ENCODE results near the gene EVPL.

EVPL gene

DNA sequence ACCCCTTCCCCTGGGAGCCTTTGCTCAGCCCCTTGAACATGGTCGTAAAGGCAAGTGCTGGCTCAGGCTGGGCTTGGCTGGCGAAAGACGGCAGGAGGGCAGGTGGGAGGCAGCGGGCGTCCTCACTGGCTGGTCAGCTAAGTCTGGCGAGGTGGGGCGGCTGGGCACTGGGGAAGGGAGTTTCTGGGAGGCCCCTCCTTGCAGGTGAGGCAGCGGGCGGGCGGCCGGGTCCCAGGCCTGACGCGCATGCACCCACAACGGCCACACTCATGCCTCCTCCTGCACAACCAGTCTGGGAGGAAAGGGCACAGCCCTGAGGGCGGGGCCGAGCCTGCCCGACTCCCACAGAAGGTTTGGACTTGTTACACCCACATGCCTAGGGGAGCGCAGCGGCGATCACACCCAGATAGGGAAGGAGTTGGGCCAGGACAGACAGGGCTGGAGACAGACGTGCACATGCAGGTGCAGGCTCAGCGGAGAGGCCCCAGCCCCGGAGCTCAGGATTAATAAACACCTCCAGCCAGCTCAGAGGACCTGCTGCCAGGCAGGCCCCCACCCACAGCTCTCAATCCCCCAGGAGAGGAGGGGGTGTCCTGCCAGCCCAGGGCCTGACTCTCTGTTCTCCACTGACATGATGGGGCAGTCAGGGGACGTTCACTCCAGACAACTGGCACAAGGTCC, at the start of gene EVPL:
EVPL (minus strand) TSS at position 148 of the 681 bp plus-strand sequence; CDS start at position 40, 108 bp downstream.
- no peak within 1 kb of the TSS for H3K4me3 ChIP-seq (replicated peaks in 1 of 2; ENCODE audit: low read depth in 2 of 2, low read length in 2 of 2)
- TF ChIP-seq, protein P1, sequence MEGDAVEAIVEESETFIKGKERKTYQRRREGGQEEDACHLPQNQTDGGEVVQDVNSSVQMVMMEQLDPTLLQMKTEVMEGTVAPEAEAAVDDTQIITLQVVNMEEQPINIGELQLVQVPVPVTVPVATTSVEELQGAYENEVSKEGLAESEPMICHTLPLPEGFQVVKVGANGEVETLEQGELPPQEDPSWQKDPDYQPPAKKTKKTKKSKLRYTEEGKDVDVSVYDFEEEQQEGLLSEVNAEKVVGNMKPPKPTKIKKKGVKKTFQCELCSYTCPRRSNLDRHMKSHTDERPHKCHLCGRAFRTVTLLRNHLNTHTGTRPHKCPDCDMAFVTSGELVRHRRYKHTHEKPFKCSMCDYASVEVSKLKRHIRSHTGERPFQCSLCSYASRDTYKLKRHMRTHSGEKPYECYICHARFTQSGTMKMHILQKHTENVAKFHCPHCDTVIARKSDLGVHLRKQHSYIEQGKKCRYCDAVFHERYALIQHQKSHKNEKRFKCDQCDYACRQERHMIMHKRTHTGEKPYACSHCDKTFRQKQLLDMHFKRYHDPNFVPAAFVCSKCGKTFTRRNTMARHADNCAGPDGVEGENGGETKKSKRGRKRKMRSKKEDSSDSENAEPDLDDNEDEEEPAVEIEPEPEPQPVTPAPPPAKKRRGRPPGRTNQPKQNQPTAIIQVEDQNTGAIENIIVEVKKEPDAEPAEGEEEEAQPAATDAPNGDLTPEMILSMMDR (IDR thresholded peaks at IDR 0.05; ENCODE audit: low read depth, low read length): no peak
- no peak for DNase-seq (ENCODE audit: low read depth in 2 of 2)

DNA sequence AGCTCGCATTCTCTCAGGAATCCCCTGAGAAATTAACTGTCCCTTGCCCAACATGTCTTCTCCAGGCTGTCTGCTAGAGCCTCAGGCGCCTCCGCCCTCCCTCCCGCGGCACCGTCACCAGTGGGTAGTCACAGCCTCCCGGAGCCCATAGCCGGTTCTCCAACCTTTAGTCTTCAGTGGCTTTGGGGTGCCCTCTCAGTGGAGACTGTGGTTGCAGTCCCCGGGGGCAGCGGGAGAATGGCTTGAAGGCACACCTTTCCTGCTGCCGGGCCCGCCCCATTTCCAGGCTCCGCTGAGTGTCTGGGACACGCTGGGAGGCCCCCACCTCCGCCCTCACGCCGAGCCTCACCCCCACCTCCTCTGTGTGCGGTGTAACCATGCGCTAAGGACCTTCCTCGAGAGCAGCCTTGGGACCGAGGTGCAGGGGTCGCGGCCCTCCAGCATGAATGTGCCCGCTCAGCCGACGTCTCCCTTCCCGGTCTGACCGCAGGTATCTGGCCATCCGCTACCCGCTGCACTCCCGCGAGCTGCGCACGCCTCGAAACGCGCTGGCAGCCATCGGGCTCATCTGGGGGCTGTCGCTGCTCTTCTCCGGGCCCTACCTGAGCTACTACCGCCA, 49.1 kb upstream of the EVPL start:
- no peak overlapping the region for H3K4me3 ChIP-seq (replicated peaks in 1 of 2; ENCODE audit: low read depth in 2 of 2, low read length in 2 of 2)
- TF ChIP-seq, protein P1 (IDR thresholded peaks at IDR 0.05; ENCODE audit: low read depth, low read length): no peak
- DNase-seq (ENCODE audit: low read depth in 2 of 2): no peak

GRCh38 chr17:76075364-76076145, 48.4 kb upstream of the EVPL start:
- DNase-seq (ENCODE audit: low read depth in 2 of 2): peak in 1 of 2 donors; percentile 40
- H3K4me3 ChIP-seq (replicated peaks in 1 of 2; ENCODE audit: low read depth in 2 of 2, low read length in 2 of 2): no peak overlapping the region

GRCh38 chr17:76074390-76075363, 47.6 kb upstream of the EVPL start, which contains the start of gene GALR2:
TSS of gene GALR2 (plus strand) at chr17:76074781. CDS start at chr17:76074884, 103 bp downstream.
- DNase-seq (ENCODE audit: low read depth in 2 of 2): no peak
- TF ChIP-seq, protein P1 (IDR thresholded peaks at IDR 0.05; ENCODE audit: low read depth, low read length): no peak
- no peak within 1 kb of the TSS for H3K4me3 ChIP-seq (replicated peaks in 1 of 2; ENCODE audit: low read depth in 2 of 2, low read length in 2 of 2)

More at GRCh38 chr17:76075364-76076145, 48.4 kb upstream of the EVPL start:
- TF ChIP-seq, protein P1 (IDR thresholded peaks at IDR 0.05; ENCODE audit: low read depth, low read length): no peak

DNA sequence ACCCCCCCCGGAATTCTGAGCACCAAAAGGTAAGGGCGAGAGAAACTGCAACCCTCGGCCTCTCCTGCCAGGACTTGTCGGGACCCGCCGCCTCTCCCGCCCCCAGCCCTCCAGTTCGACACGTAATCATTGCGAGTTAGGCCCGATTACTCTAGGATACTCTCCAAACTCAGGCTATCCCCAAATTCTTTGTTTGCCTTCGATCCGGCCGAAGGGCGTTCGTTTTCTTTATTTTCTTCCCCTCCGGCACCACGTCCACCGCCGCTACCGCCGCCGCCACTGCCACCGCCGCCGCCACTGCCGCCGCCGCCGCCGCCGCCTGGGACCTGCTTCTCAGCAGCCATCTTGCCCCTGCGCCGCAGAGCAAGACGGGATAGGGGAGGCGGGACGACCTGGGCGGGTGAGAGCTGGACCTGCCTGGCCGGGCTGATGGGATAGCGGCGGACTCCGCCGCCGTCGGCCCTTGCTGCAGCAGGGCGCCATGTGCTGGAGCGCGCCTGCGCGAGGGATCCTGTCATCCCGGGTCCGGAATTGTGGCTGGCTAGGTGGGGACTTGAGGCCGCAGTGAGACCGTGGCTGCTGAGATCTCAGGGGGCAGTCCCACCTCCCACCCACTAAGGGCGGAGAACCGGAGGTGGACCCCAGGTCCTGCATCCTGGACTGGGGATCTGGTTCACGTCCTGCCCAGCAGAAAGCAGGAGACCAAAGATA, 45.2 kb upstream of the EVPL start, which contains the start of gene SRP68:
SRP68 (minus strand) TSS at position 370 of the 711 bp plus-strand sequence; CDS start at position 344, 26 bp downstream.
- TF ChIP-seq, protein P1 (IDR thresholded peaks at IDR 0.05; ENCODE audit: low read depth, low read length): no peak
- H3K4me3 ChIP-seq (replicated peaks in 1 of 2; ENCODE audit: low read depth in 2 of 2, low read length in 2 of 2): peak within 1 kb of the TSS; percentile 81 to 96
- DNase-seq (ENCODE audit: low read depth in 2 of 2): peak; percentile 91 to 94
